Measurements from ENCODE around the gene XKR7.

The XKR7 gene

GRCh38 chr20:31936420-31936819 lies 31.5 kb upstream of the XKR7 start:
- H3K36me3 ChIP-seq: no peaks in the 10 kb centered on the region
- no peak for DNase-seq
- no peaks in the 10 kb centered on the region for H3K9me3 ChIP-seq (ENCODE audit: severe bottlenecking)
- no peak for TF ChIP-seq CTCF (IDR thresholded peaks at IDR 0.05; ENCODE audit: low read depth, low read length)
- no peak overlapping the region for H3K4me3 ChIP-seq (ENCODE audit: low read depth, low read length)
- H3K27me3 ChIP-seq (ENCODE audit: insufficient read depth, low read depth, severe bottlenecking): no peaks in the 10 kb centered on the region
- no peak overlapping the region for H3K27ac ChIP-seq

- TF ChIP-seq CTCF (IDR thresholded peaks at IDR 0.05; ENCODE audit: low read depth, low read length): no peak
- Histone ChIP-seq H3K4me3 (ENCODE audit: low read depth, low read length) (no peak overlapping the region), H3K27me3 (ENCODE audit: insufficient read depth, low read depth, severe bottlenecking) (no peaks in the 10 kb centered on the region), H3K36me3 (no peaks in the 10 kb centered on the region; the same call in 1 of the 2 replicates), H3K9me3 (ENCODE audit: severe bottlenecking) (no peaks in the 10 kb centered on the region), H3K27ac (no peak overlapping the region)
- no peak for DNase-seq
These were observed 30.1 kb upstream of the XKR7 start for GRCh38 chr20:31937820-31938219.

GRCh38 chr20:31939661-31940060 lies 28.3 kb upstream of the XKR7 start:
- Histone ChIP-seq H3K27me3 (ENCODE audit: insufficient read depth, low read depth, severe bottlenecking) (no peaks in the 10 kb centered on the region), H3K36me3 (peaks cover 12% of the 10 kb centered on the region), H3K4me3 (ENCODE audit: low read depth, low read length) (no peak overlapping the region), H3K9me3 (ENCODE audit: severe bottlenecking) (no peaks in the 10 kb centered on the region), H3K27ac (no peak overlapping the region)
- DNase-seq: no peak
- no peak for TF ChIP-seq CTCF (IDR thresholded peaks at IDR 0.05; ENCODE audit: low read depth, low read length)

GRCh38 chr20:31943052-31943471 lies 24.9 kb upstream of the XKR7 start:
- no peak overlapping the region for H3K27ac ChIP-seq

GRCh38 chr20:31945319-31945718 lies 22.6 kb upstream of the XKR7 start:
- no peak for TF ChIP-seq CTCF (IDR thresholded peaks at IDR 0.05; ENCODE audit: low read depth, low read length)
- Histone ChIP-seq H3K9me3 (ENCODE audit: severe bottlenecking) (no peaks in the 10 kb centered on the region), H3K4me3 (ENCODE audit: low read depth, low read length) (no peak overlapping the region), H3K27ac (no peak overlapping the region), H3K36me3 (peaks cover 69% of the 10 kb centered on the region), H3K27me3 (ENCODE audit: insufficient read depth, low read depth, severe bottlenecking) (no peaks in the 10 kb centered on the region)
- no peak for DNase-seq

More at GRCh38 chr20:31943052-31943471, 24.9 kb upstream of the XKR7 start:
- peaks cover 46% of the 10 kb centered on the region for H3K36me3 ChIP-seq
- no peak for DNase-seq
- no peak for TF ChIP-seq CTCF (IDR thresholded peaks at IDR 0.05; ENCODE audit: low read depth, low read length)
- H3K4me3 ChIP-seq (ENCODE audit: low read depth, low read length): no peak overlapping the region
- no peaks in the 10 kb centered on the region for H3K9me3 ChIP-seq (ENCODE audit: severe bottlenecking)
- H3K27me3 ChIP-seq (ENCODE audit: insufficient read depth, low read depth, severe bottlenecking): no peaks in the 10 kb centered on the region

- peaks cover 73% of the 10 kb centered on the region for H3K36me3 ChIP-seq
- H3K9me3 ChIP-seq (ENCODE audit: severe bottlenecking): no peaks in the 10 kb centered on the region
- no peak overlapping the region for H3K4me3 ChIP-seq (ENCODE audit: low read depth, low read length)
- DNase-seq: no peak
- H3K27ac ChIP-seq: no peak overlapping the region
- H3K27me3 ChIP-seq (ENCODE audit: insufficient read depth, low read depth, severe bottlenecking): no peaks in the 10 kb centered on the region
- no peak for TF ChIP-seq CTCF (IDR thresholded peaks at IDR 0.05; ENCODE audit: low read depth, low read length)
These were observed 22.2 kb upstream of the XKR7 start for GRCh38 chr20:31945785-31946184.

All from WERI-Rb-1 (cell line).